GM23338 (cell line): ENCODE data around the gene RFC3. TPM values are rescaled to one million over a fixed set of nuclear protein-coding genes. Genes with fewer than 3 reads are reported as not detected.

ENCODE experiments used
- ATAC-seq: fragments of 200-7000 bp; cut with Tn5 transposase; 3 replicates; pipeline ENCODE4 v1.9.1; 2020
- DNase-seq: peaks from one replicate; pipeline ENCODE4 v3.0.0-alpha.2; 2015; ENCODE audit warnings: low spot score
- H2AFZ ChIP-seq: fragments of 200-600 bp; sonication (generic); 2 replicates; pipeline ENCODE4 v1.8.0; 2016; ENCODE audit warnings: antibody characterized with exemption, mild to moderate bottlenecking, moderate library complexity
- H3F3A ChIP-seq: fragments of 200-600 bp; sonication (generic); replicated peaks from 2 replicates; pipeline ENCODE4 v1.8.0; 2017; ENCODE audit warnings: antibody characterized with exemption, mixed run types, low read depth
- H3K27ac ChIP-seq: fragments of 200-600 bp; sonication (generic); 2 replicates; pipeline ENCODE4 v1.6.1; 2016; ENCODE audit warnings: low read depth
- H3K27me3 ChIP-seq: fragments of 200-600 bp; sonication (generic); 2 replicates; pipeline ENCODE4 v1.8.0; 2016; ENCODE audit warnings: mild to moderate bottlenecking, mixed run types, moderate library complexity; ENCODE audit not compliant: insufficient read depth
- H3K36me3 ChIP-seq: fragments of 200-600 bp; sonication (generic); 2 replicates; pipeline ENCODE4 v1.8.0; 2016; ENCODE audit warnings: mild to moderate bottlenecking; ENCODE audit not compliant: insufficient read depth
- H3K4me1 ChIP-seq: fragments of 200-600 bp; sonication (generic); 2 replicates; pipeline ENCODE4 v1.8.0; 2016; ENCODE audit warnings: mild to moderate bottlenecking, moderate library complexity; ENCODE audit not compliant: insufficient read depth
- H3K4me2 ChIP-seq: fragments of 200-600 bp; sonication (generic); 2 replicates; pipeline ENCODE4 v1.7.1; 2017; ENCODE audit warnings: mixed run types
- H3K4me3 ChIP-seq: fragments of 200-600 bp; sonication (generic); 2 replicates; pipeline ENCODE4 v1.6.1; 2016; ENCODE audit warnings: mixed run types
- H3K79me2 ChIP-seq: fragments of 200-600 bp; sonication (generic); replicated peaks from 2 replicates; pipeline ENCODE4 v1.8.0; 2017; ENCODE audit warnings: mild to moderate bottlenecking; ENCODE audit not compliant: insufficient read depth
- H3K9me2 ChIP-seq: fragments of 200-600 bp; sonication (generic); 2 replicates; pipeline ENCODE4 v1.8.0; 2017; ENCODE audit not compliant: insufficient read depth
- H4K20me1 ChIP-seq: fragments of 200-600 bp; sonication (generic); replicated peaks from 2 replicates; pipeline ENCODE4 v1.8.0; 2017; ENCODE audit warnings: mild to moderate bottlenecking; ENCODE audit not compliant: insufficient read depth
- H3K27ac Mint-ChIP-seq: 2 replicates; pipeline ENCODE4 v1.8.0; 2020; ENCODE audit warnings: inconsistent platforms, mild to moderate bottlenecking, moderate library complexity, mixed read lengths
- H3K27me3 Mint-ChIP-seq: 3 replicates; pipeline ENCODE4 v1.8.0; 2022; ENCODE audit warnings: low read depth, mild to moderate bottlenecking, moderate library complexity, mixed read lengths, inconsistent platforms; ENCODE audit not compliant: insufficient read depth, poor library complexity
- H3K36me3 Mint-ChIP-seq: 3 replicates; pipeline ENCODE4 v1.8.0; 2021; ENCODE audit warnings: low read depth, mild to moderate bottlenecking, inconsistent platforms, moderate library complexity, mixed read lengths
- H3K4me1 Mint-ChIP-seq: 3 replicates; pipeline ENCODE4 v1.8.0; 2020; ENCODE audit warnings: mild to moderate bottlenecking, inconsistent platforms, mixed read lengths
- H3K4me3 Mint-ChIP-seq: 3 replicates; pipeline ENCODE4 v1.8.0; 2021; ENCODE audit warnings: moderate library complexity, mild to moderate bottlenecking, inconsistent platforms, mixed read lengths
- H3K9me3 Mint-ChIP-seq: 3 replicates; pipeline ENCODE4 v1.8.0; 2020; ENCODE audit warnings: moderate library complexity, mild to moderate bottlenecking, inconsistent platforms, mixed read lengths
- CREB1 ChIP-seq: fragments of 250-450 bp; sonication (Bioruptor Pico); IDR thresholded peaks from 2 replicates; pipeline ENCODE4 v1.5.0; 2020; ENCODE audit warnings: low read depth, mild to moderate bottlenecking, moderate library complexity
- ETS1 ChIP-seq: IDR thresholded peaks from 2 replicates; pipeline ENCODE4 v1.6.1; 2016; ENCODE audit warnings: antibody characterized with exemption
- EZH2 ChIP-seq: fragments of 200-600 bp; sonication (generic); IDR thresholded peaks from one replicate; pipeline ENCODE4 v1.8.0; 2017; ENCODE audit warnings: antibody characterized with exemption, mild to moderate bottlenecking, low read depth; ENCODE audit not compliant: unreplicated experiment
- EZH2phosphoT487 ChIP-seq: fragments of 200-600 bp; sonication (generic); IDR thresholded peaks from one replicate; pipeline ENCODE4 v1.8.1; 2018; ENCODE audit warnings: antibody characterized with exemption; ENCODE audit not compliant: unreplicated experiment
- JUNB ChIP-seq: IDR thresholded peaks from one replicate; pipeline ENCODE4 v1.6.1; 2016; ENCODE audit warnings: antibody characterized with exemption; ENCODE audit not compliant: unreplicated experiment
- NANOG ChIP-seq: IDR thresholded peaks from 2 replicates; pipeline ENCODE4 v1.6.1; 2016; ENCODE audit warnings: antibody characterized with exemption, borderline replicate concordance
- POLR2AphosphoS5 ChIP-seq: IDR thresholded peaks from 2 replicates; pipeline ENCODE4 v1.6.1; 2016; ENCODE audit warnings: antibody characterized with exemption, low read depth
- STAT1 ChIP-seq: IDR thresholded peaks from one replicate; pipeline ENCODE4 v1.6.1; 2016; ENCODE audit warnings: antibody characterized with exemption; ENCODE audit not compliant: unreplicated experiment
- ZNF114 ChIP-seq: fragments of 250-450 bp; sonication (Bioruptor Pico); IDR thresholded peaks from 2 replicates; pipeline ENCODE4 v1.5.0; 2020; ENCODE audit warnings: mild to moderate bottlenecking, moderate library complexity
- ZNF331 ChIP-seq: fragments of 250-450 bp; sonication (Bioruptor Pico); IDR thresholded peaks from 2 replicates; pipeline ENCODE4 v1.5.0; 2020; ENCODE audit warnings: low read depth, mild to moderate bottlenecking, moderate library complexity
- polyA plus RNA-seq: library from polyadenylated mRNA; unstranded; fragments of >200 nt; fragmentation: Nextera tagmentation; extraction: Ambion mirVana; gene quantifications from 2 replicates; pipeline ENCODE4 v1.2.1, GENCODE V29; 2016
- total RNA-seq: library from RNA; depleted of rRNA; stranded (reverse); fragments of >200 nt; shearing (Covaris generic); gene quantifications from 2 replicates; pipeline ENCODE4 v1.2.3, GENCODE V29; 2014
- TF ChIP-seq, protein P1 (sequence below): IDR thresholded peaks from one replicate; pipeline ENCODE4 v1.6.1; 2018; ENCODE audit warnings: antibody characterized with exemption; ENCODE audit not compliant: unreplicated experiment
- TF ChIP-seq, protein P2 (sequence below), 2 experiments: fragments of 200-600 bp in 1 of 2; sonication (generic) in 1 of 2; conservative IDR thresholded peaks; 2 replicates each; pipeline versions ENCODE4 v1.5.1 to v1.6.1; 2016 to 2017; ENCODE audit warnings: antibody characterized with exemption in 2 of 2, low read depth in 2 of 2, mild to moderate bottlenecking in 2 of 2, moderate library complexity in 1 of 2
- TF ChIP-seq, protein P3 (sequence below): fragments of 250-450 bp; sonication (Bioruptor Pico); IDR thresholded peaks from 2 replicates; pipeline ENCODE4 v1.5.0; 2020; ENCODE audit warnings: mild to moderate bottlenecking, moderate library complexity

RFC3 gene
- total and polyA plus RNA-seq, 2 experiments from 2014 or later, result 48.7 to 75.5 TPM

DNA sequence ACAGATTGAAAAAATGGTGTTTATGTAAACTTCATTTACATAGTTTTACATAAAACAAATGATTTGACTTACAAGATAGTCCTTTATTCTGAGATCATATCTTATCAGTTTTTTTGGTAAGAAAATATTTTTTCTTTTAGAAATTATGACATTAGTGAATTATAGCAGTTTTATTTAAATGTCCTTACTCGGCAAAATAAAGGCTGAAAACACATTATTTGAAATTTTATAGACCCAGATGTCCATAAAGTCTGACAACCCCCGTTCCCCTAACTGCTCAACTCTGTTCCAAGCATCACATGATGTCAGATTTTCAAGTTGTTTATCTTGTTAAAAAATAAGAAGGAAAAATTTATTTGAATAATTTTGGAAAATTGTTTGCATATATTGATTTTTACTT is 46.7 kb upstream of the RFC3 start:
- Histone ChIP-seq H3K4me2 (no peak overlapping the region), H3K4me1 (no peaks in the 10 kb centered on the region; the same call in 1 of the 2 replicates), H3F3A (no peaks in the 10 kb centered on the region), H3K4me3 (no peak overlapping the region), H2AFZ (no peak overlapping the region), H3K9me2 (no peaks in the 10 kb centered on the region), H3K79me2 (no peaks in the 10 kb centered on the region), H3K27me3 (no peaks in the 10 kb centered on the region), H3K27ac (no peak overlapping the region), H3K36me3 (no peaks in the 10 kb centered on the region), H4K20me1 (no peaks in the 10 kb centered on the region)
- H3K27me3 Mint-ChIP-seq, result no peaks in the 10 kb centered on the region
- no peaks in the 10 kb centered on the region for H3K36me3 Mint-ChIP-seq
- no peak overlapping the region for H3K4me3 Mint-ChIP-seq
- H3K27ac Mint-ChIP-seq, result no peak overlapping the region
- TF ChIP-seq ZNF331 (CRISPR knock-in tag), result no peak
- TF ChIP-seq EZH2, result no peak
- TF ChIP-seq, protein P1, sequence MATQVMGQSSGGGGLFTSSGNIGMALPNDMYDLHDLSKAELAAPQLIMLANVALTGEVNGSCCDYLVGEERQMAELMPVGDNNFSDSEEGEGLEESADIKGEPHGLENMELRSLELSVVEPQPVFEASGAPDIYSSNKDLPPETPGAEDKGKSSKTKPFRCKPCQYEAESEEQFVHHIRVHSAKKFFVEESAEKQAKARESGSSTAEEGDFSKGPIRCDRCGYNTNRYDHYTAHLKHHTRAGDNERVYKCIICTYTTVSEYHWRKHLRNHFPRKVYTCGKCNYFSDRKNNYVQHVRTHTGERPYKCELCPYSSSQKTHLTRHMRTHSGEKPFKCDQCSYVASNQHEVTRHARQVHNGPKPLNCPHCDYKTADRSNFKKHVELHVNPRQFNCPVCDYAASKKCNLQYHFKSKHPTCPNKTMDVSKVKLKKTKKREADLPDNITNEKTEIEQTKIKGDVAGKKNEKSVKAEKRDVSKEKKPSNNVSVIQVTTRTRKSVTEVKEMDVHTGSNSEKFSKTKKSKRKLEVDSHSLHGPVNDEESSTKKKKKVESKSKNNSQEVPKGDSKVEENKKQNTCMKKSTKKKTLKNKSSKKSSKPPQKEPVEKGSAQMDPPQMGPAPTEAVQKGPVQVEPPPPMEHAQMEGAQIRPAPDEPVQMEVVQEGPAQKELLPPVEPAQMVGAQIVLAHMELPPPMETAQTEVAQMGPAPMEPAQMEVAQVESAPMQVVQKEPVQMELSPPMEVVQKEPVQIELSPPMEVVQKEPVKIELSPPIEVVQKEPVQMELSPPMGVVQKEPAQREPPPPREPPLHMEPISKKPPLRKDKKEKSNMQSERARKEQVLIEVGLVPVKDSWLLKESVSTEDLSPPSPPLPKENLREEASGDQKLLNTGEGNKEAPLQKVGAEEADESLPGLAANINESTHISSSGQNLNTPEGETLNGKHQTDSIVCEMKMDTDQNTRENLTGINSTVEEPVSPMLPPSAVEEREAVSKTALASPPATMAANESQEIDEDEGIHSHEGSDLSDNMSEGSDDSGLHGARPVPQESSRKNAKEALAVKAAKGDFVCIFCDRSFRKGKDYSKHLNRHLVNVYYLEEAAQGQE, result no peak
- no peak for TF ChIP-seq STAT1
- no peak for TF ChIP-seq ZNF114
- TF ChIP-seq POLR2AphosphoS5, result no peak
- TF ChIP-seq JUNB, result no peak
- TF ChIP-seq, protein P2, sequence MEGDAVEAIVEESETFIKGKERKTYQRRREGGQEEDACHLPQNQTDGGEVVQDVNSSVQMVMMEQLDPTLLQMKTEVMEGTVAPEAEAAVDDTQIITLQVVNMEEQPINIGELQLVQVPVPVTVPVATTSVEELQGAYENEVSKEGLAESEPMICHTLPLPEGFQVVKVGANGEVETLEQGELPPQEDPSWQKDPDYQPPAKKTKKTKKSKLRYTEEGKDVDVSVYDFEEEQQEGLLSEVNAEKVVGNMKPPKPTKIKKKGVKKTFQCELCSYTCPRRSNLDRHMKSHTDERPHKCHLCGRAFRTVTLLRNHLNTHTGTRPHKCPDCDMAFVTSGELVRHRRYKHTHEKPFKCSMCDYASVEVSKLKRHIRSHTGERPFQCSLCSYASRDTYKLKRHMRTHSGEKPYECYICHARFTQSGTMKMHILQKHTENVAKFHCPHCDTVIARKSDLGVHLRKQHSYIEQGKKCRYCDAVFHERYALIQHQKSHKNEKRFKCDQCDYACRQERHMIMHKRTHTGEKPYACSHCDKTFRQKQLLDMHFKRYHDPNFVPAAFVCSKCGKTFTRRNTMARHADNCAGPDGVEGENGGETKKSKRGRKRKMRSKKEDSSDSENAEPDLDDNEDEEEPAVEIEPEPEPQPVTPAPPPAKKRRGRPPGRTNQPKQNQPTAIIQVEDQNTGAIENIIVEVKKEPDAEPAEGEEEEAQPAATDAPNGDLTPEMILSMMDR (conservative IDR thresholded peaks at IDR 0.05; ENCODE audit: low read depth in 2 of 2), result no peak
- TF ChIP-seq NANOG, result no peak
- no peak for TF ChIP-seq CREB1 (CRISPR knock-in tag)
- no peak for TF ChIP-seq ETS1
- TF ChIP-seq, protein P3, sequence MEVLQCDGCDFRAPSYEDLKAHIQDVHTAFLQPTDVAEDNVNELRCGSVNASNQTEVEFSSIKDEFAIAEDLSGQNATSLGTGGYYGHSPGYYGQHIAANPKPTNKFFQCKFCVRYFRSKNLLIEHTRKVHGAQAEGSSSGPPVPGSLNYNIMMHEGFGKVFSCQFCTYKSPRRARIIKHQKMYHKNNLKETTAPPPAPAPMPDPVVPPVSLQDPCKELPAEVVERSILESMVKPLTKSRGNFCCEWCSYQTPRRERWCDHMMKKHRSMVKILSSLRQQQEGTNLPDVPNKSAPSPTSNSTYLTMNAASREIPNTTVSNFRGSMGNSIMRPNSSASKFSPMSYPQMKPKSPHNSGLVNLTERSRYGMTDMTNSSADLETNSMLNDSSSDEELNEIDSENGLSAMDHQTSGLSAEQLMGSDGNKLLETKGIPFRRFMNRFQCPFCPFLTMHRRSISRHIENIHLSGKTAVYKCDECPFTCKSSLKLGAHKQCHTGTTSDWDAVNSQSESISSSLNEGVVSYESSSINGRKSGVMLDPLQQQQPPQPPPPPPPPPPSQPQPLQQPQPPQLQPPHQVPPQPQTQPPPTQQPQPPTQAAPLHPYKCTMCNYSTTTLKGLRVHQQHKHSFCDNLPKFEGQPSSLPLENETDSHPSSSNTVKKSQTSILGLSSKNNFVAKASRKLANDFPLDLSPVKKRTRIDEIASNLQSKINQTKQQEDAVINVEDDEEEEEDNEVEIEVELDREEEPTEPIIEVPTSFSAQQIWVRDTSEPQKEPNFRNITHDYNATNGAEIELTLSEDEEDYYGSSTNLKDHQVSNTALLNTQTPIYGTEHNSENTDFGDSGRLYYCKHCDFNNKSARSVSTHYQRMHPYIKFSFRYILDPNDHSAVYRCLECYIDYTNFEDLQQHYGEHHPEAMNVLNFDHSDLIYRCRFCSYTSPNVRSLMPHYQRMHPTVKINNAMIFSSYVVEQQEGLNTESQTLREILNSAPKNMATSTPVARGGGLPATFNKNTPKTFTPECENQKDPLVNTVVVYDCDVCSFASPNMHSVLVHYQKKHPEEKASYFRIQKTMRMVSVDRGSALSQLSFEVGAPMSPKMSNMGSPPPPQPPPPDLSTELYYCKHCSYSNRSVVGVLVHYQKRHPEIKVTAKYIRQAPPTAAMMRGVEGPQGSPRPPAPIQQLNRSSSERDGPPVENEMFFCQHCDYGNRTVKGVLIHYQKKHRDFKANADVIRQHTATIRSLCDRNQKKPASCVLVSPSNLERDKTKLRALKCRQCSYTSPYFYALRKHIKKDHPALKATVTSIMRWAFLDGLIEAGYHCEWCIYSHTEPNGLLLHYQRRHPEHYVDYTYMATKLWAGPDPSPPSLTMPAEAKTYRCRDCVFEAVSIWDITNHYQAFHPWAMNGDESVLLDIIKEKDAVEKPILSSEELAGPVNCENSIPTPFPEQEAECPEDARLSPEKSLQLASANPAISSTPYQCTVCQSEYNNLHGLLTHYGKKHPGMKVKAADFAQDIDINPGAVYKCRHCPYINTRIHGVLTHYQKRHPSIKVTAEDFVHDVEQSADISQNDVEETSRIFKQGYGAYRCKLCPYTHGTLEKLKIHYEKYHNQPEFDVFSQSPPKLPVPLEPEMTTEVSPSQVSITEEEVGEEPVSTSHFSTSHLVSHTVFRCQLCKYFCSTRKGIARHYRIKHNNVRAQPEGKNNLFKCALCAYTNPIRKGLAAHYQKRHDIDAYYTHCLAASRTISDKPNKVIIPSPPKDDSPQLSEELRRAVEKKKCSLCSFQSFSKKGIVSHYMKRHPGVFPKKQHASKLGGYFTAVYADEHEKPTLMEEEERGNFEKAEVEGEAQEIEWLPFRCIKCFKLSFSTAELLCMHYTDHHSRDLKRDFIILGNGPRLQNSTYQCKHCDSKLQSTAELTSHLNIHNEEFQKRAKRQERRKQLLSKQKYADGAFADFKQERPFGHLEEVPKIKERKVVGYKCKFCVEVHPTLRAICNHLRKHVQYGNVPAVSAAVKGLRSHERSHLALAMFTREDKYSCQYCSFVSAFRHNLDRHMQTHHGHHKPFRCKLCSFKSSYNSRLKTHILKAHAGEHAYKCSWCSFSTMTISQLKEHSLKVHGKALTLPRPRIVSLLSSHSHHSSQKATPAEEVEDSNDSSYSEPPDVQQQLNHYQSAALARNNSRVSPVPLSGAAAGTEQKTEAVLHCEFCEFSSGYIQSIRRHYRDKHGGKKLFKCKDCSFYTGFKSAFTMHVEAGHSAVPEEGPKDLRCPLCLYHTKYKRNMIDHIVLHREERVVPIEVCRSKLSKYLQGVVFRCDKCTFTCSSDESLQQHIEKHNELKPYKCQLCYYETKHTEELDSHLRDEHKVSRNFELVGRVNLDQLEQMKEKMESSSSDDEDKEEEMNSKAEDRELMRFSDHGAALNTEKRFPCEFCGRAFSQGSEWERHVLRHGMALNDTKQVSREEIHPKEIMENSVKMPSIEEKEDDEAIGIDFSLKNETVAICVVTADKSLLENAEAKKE (CRISPR knock-in tag), result no peak
- TF ChIP-seq EZH2phosphoT487, result no peak
- ATAC-seq, result no peak
- H3K4me1 Mint-ChIP-seq, result peaks cover 12% of the 10 kb centered on the region
- no peak for DNase-seq
- H3K9me3 Mint-ChIP-seq, result peaks cover 2% of the 10 kb centered on the region; the same call in 1 of the 3 replicates
